NCI-H2196 treated with DMSO at 0.1 percent for 48 hours (cell line): Measurements from ENCODE around the gene ACTL6A.
A peak's percentile ranks its signal among the peaks of the same experiment; 100 is the strongest.

Source experiments
- DNase-seq: peaks from one replicate; lab custom pipeline; 2025; ENCODE audit not compliant: unreplicated experiment; lab: John Stamatoyannopoulos, UW

Gene ACTL6A

GRCh38 chr3:179590669-179591068 lies 27.9 kb downstream of the ACTL6A start:
- no peak for DNase-seq

DNA sequence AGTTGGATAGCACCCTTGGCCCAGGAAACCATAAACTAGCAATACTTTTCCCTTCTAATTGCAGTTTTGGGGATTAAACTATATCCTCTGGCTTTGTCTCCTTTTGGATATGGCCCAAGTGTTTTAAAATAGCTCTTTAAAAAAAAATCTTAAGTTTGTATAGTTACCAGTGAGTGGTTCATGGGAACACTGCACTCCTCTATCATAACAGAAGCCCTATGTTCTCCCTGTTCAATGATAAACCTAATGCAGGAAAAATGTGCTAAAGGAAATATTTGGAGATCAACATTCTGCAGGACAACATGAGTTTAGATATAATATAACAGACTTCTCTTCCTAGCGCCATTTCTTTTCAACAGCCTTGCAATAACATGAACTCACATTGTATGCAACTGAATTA lies 28.6 kb downstream of the ACTL6A start:
- DNase-seq: no peak

- DNase-seq: no peak
These were observed 36.8 kb downstream of the ACTL6A start for GRCh38 chr3:179599531-179599930.

- DNase-seq: no peak
These were observed 40.6 kb downstream of the ACTL6A start for GRCh38 chr3:179603321-179603720.

GRCh38 chr3:179603831-179604230 lies 41.1 kb downstream of the ACTL6A start:
- no peak for DNase-seq

DNA sequence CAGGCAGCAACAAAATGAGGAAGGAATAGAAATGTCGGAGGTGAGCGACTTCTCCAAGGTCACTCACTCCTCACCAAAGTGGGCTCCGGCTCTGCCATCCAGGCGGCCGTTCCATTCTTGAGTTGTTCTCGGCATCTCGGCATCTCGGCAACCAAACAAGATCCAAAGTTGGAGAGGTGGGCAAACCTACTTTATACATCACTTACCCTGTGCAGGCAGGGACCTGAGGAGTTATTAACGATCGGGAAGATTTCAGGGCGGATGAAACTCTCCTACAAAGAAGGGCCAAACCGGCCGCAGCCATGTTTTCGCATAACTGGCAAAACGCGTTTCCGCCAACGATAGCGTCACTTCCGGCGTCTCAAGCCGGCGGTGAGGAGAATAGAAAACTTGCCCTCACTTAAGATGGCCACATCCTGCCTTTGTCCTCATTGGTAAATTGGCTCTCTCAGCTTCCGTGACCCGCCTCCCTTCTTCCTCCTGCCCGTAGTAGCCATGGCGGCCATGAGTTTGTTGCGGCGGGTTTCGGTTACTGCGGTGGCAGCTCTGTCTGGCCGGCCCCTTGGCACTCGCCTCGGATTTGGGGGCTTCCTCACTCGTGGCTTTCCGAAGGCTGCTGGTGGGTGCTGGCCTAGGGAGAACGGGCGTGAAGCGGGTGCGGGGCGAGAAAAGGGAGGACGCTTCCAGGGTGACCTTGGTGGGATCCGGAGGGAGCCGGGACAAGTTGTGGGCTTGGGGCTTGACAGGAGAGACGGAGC lies 41.8 kb downstream of the ACTL6A start, which contains the start of the genes MRPL47 and NDUFB5:
Gene MRPL47, minus strand, starts transcription at position 318 of the 758 bp plus-strand sequence. Its CDS starts 14 bp downstream, at position 304.
Gene NDUFB5, plus strand, starts transcription at position 474 of the 758 bp plus-strand sequence. Its CDS starts 22 bp downstream, at position 496.
- DNase-seq: peak; percentile 99

DNA sequence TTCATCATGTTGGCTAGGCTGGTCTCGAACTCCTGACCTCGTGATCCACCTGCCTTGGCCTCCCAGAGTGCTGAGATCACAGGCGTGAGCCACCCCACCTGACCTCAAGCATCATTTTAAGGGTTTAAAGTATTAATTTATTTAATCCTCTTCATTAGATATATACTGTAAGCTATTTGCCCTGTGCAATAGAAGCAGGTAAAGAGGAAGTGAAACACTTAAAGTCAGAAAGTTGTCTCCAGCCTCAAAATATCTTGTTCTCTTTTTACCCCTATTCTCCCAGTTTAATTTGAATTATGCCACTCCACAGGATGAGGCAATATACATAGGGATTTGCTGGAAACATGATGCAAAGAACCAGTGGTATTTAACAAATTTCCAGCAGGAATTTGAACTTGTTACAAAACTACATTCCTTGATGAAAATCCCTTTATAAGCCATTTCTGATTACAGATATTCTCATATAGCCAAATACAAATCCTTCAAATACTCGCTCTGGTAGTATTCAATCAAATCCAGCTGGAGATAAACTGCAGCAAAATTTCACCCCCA lies 43.9 kb downstream of the ACTL6A start:
- DNase-seq: no peak

GRCh38 chr3:179608931-179609720 lies 46.4 kb downstream of the ACTL6A start:
- no peak for DNase-seq

GRCh38 chr3:179610066-179610465 lies 47.3 kb downstream of the ACTL6A start:
- no peak for DNase-seq

DNA sequence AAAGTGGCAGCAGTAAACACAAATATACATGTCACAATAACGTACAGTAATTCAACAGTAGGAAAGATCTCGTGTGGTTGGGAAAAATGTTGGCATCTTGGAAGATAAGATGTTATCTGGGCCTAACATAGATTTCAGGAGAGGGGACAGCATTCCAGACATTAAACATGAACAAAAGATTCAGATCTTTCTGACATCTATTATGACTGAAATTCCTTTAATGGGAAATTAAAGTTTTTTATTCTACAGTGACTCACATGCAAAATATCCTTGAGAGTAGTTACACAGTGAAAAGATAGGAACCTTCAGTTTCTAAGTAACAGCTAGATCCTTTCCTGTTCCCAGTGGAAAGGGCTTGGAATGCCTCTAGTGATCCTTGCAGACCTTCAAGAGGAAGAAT lies 51.1 kb downstream of the ACTL6A start:
- DNase-seq: no peak

GRCh38 chr3:179615458-179616173 lies 52.9 kb downstream of the ACTL6A start:
- no peak for DNase-seq

DNA sequence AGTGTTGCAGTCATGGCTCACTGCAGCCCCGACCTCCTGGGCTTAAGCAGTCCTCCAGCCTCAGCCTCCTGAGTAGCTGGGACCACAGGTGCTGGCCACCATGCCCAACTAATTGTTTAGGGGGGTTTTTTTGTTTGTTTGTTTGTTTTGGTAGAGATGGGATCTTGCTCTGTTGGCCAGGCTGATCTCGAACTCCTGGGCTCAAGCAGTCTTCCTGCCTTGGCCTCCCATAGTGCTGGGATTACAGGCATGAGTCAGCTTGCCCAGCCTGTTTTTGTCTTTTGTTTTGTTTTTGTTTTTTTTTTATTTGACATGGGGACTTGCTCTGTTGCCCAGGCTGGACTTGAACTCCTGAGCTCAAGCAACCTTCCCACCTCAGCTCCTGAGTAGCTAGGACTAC lies 59.3 kb downstream of the ACTL6A start:
- no peak for DNase-seq

GRCh38 chr3:179624451-179624850 lies 61.7 kb downstream of the ACTL6A start:
- no peak for DNase-seq

DNA sequence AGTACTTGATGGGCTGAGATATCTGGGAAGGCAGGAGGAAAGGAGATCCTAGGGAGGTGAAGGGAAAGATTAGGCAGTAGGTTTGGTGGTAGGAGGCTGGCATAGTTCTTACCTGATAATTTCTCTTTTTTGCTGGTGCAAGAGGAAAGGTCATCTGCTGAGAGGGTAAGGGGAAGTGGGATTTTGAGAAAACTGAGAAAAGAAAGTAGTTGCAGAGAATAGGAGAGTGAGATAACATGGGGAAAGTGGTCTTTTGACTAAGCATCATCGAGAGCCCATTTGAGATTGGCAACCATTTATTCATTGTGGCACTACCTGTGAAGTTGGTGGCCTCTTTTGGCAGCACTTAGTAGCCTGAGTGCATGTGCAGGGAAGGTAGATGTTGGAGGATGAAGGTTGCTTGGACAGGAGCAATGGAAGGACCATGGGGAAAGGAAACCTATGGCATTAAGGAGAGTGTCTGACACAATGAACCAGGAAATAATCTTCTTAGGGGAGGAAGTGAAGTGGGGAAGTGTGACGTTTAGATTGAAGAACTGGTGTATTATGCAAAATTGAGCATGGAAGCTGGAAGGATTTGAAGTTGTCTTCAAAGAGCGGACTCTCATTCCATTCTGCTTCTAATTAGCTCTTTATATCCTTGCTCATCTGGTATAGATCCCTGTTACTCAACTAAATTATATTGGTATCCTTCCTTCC lies 68.2 kb downstream of the ACTL6A start:
- DNase-seq: no peak
